GM23338 (cell line): ENCODE data around the gene SORL1. TPM values are rescaled to one million over a fixed set of nuclear protein-coding genes. Genes with fewer than 3 reads are reported as not detected.

Experiments used
- ATAC-seq: fragments of 200-7000 bp; cut with Tn5 transposase; 3 replicates; pipeline ENCODE4 v1.9.1; 2020
- DNase-seq: peaks from one replicate; pipeline ENCODE4 v3.0.0-alpha.2; 2015; ENCODE audit warnings: low spot score
- H2AFZ ChIP-seq: fragments of 200-600 bp; sonication (generic); 2 replicates; pipeline ENCODE4 v1.8.0; 2016; ENCODE audit warnings: antibody characterized with exemption, mild to moderate bottlenecking, moderate library complexity
- H3F3A ChIP-seq: fragments of 200-600 bp; sonication (generic); replicated peaks from 2 replicates; pipeline ENCODE4 v1.8.0; 2017; ENCODE audit warnings: antibody characterized with exemption, mixed run types, low read depth
- H3K27ac ChIP-seq: fragments of 200-600 bp; sonication (generic); 2 replicates; pipeline ENCODE4 v1.6.1; 2016; ENCODE audit warnings: low read depth
- H3K27me3 ChIP-seq: fragments of 200-600 bp; sonication (generic); 2 replicates; pipeline ENCODE4 v1.8.0; 2016; ENCODE audit warnings: mild to moderate bottlenecking, mixed run types, moderate library complexity; ENCODE audit not compliant: insufficient read depth
- H3K36me3 ChIP-seq: fragments of 200-600 bp; sonication (generic); 2 replicates; pipeline ENCODE4 v1.8.0; 2016; ENCODE audit warnings: mild to moderate bottlenecking; ENCODE audit not compliant: insufficient read depth
- H3K4me1 ChIP-seq: fragments of 200-600 bp; sonication (generic); 2 replicates; pipeline ENCODE4 v1.8.0; 2016; ENCODE audit warnings: mild to moderate bottlenecking, moderate library complexity; ENCODE audit not compliant: insufficient read depth
- H3K4me2 ChIP-seq: fragments of 200-600 bp; sonication (generic); 2 replicates; pipeline ENCODE4 v1.7.1; 2017; ENCODE audit warnings: mixed run types
- H3K4me3 ChIP-seq: fragments of 200-600 bp; sonication (generic); 2 replicates; pipeline ENCODE4 v1.6.1; 2016; ENCODE audit warnings: mixed run types
- H3K79me2 ChIP-seq: fragments of 200-600 bp; sonication (generic); replicated peaks from 2 replicates; pipeline ENCODE4 v1.8.0; 2017; ENCODE audit warnings: mild to moderate bottlenecking; ENCODE audit not compliant: insufficient read depth
- H3K9me2 ChIP-seq: fragments of 200-600 bp; sonication (generic); 2 replicates; pipeline ENCODE4 v1.8.0; 2017; ENCODE audit not compliant: insufficient read depth
- H4K20me1 ChIP-seq: fragments of 200-600 bp; sonication (generic); replicated peaks from 2 replicates; pipeline ENCODE4 v1.8.0; 2017; ENCODE audit warnings: mild to moderate bottlenecking; ENCODE audit not compliant: insufficient read depth
- H3K27ac Mint-ChIP-seq: 2 replicates; pipeline ENCODE4 v1.8.0; 2020; ENCODE audit warnings: inconsistent platforms, mild to moderate bottlenecking, moderate library complexity, mixed read lengths
- H3K27me3 Mint-ChIP-seq: 3 replicates; pipeline ENCODE4 v1.8.0; 2022; ENCODE audit warnings: low read depth, mild to moderate bottlenecking, moderate library complexity, mixed read lengths, inconsistent platforms; ENCODE audit not compliant: insufficient read depth, poor library complexity
- H3K36me3 Mint-ChIP-seq: 3 replicates; pipeline ENCODE4 v1.8.0; 2021; ENCODE audit warnings: low read depth, mild to moderate bottlenecking, inconsistent platforms, moderate library complexity, mixed read lengths
- H3K4me1 Mint-ChIP-seq: 3 replicates; pipeline ENCODE4 v1.8.0; 2020; ENCODE audit warnings: mild to moderate bottlenecking, inconsistent platforms, mixed read lengths
- H3K4me3 Mint-ChIP-seq: 3 replicates; pipeline ENCODE4 v1.8.0; 2021; ENCODE audit warnings: moderate library complexity, mild to moderate bottlenecking, inconsistent platforms, mixed read lengths
- H3K9me3 Mint-ChIP-seq: 3 replicates; pipeline ENCODE4 v1.8.0; 2020; ENCODE audit warnings: moderate library complexity, mild to moderate bottlenecking, inconsistent platforms, mixed read lengths
- CREB1 ChIP-seq: fragments of 250-450 bp; sonication (Bioruptor Pico); IDR thresholded peaks from 2 replicates; pipeline ENCODE4 v1.5.0; 2020; ENCODE audit warnings: low read depth, mild to moderate bottlenecking, moderate library complexity
- ETS1 ChIP-seq: IDR thresholded peaks from 2 replicates; pipeline ENCODE4 v1.6.1; 2016; ENCODE audit warnings: antibody characterized with exemption
- EZH2 ChIP-seq: fragments of 200-600 bp; sonication (generic); IDR thresholded peaks from one replicate; pipeline ENCODE4 v1.8.0; 2017; ENCODE audit warnings: antibody characterized with exemption, mild to moderate bottlenecking, low read depth; ENCODE audit not compliant: unreplicated experiment
- EZH2phosphoT487 ChIP-seq: fragments of 200-600 bp; sonication (generic); IDR thresholded peaks from one replicate; pipeline ENCODE4 v1.8.1; 2018; ENCODE audit warnings: antibody characterized with exemption; ENCODE audit not compliant: unreplicated experiment
- NANOG ChIP-seq: IDR thresholded peaks from 2 replicates; pipeline ENCODE4 v1.6.1; 2016; ENCODE audit warnings: antibody characterized with exemption, borderline replicate concordance
- POLR2AphosphoS5 ChIP-seq: IDR thresholded peaks from 2 replicates; pipeline ENCODE4 v1.6.1; 2016; ENCODE audit warnings: antibody characterized with exemption, low read depth
- REST ChIP-seq: IDR thresholded peaks from one replicate; pipeline ENCODE4 v1.6.1; 2018; ENCODE audit warnings: antibody characterized with exemption; ENCODE audit not compliant: unreplicated experiment
- STAT1 ChIP-seq: IDR thresholded peaks from one replicate; pipeline ENCODE4 v1.6.1; 2016; ENCODE audit warnings: antibody characterized with exemption; ENCODE audit not compliant: unreplicated experiment
- ZNF114 ChIP-seq: fragments of 250-450 bp; sonication (Bioruptor Pico); IDR thresholded peaks from 2 replicates; pipeline ENCODE4 v1.5.0; 2020; ENCODE audit warnings: mild to moderate bottlenecking, moderate library complexity
- ZNF331 ChIP-seq: fragments of 250-450 bp; sonication (Bioruptor Pico); IDR thresholded peaks from 2 replicates; pipeline ENCODE4 v1.5.0; 2020; ENCODE audit warnings: low read depth, mild to moderate bottlenecking, moderate library complexity
- polyA plus RNA-seq: library from polyadenylated mRNA; unstranded; fragments of >200 nt; fragmentation: Nextera tagmentation; extraction: Ambion mirVana; gene quantifications from 2 replicates; pipeline ENCODE4 v1.2.1, GENCODE V29; 2016
- total RNA-seq: library from RNA; depleted of rRNA; stranded (reverse); fragments of >200 nt; shearing (Covaris generic); gene quantifications from 2 replicates; pipeline ENCODE4 v1.2.3, GENCODE V29; 2014
- TF ChIP-seq, protein P1 (sequence below), 2 experiments: fragments of 200-600 bp in 1 of 2; sonication (generic) in 1 of 2; conservative IDR thresholded peaks; 2 replicates each; pipeline versions ENCODE4 v1.5.1 to v1.6.1; 2016 to 2017; ENCODE audit warnings: antibody characterized with exemption in 2 of 2, low read depth in 2 of 2, mild to moderate bottlenecking in 2 of 2, moderate library complexity in 1 of 2

SORL1 gene
- total and polyA plus RNA-seq, 2 experiments from 2014 or later = 23.0 to 78.8 TPM

DNA sequence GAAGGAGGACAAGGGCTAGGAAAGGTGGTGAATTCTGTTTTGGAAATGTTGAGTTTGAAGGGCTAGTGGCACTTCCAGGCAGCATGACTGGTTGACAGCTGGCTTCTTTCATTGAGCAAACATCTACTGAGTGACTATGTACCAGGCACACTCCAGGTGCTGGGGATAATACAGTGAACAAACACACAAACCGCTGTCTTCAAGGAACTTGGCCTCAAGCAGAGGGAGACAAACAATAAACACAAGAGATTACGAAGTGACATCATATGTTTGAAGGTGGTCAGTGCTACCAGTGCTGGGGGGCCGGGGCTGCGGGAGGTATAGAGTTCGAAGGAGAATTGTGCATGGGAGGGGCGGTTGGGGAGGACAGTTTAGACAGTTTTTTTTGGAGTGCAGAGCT lies 197.7 kb downstream of the SORL1 start (continued):
- TF ChIP-seq POLR2AphosphoS5 (no peak), ZNF114 (CRISPR knock-in tag) (no peak), STAT1 (no peak), NANOG (no peak), EZH2 (no peak), CREB1 (CRISPR knock-in tag) (no peak), ETS1 (no peak)

- Histone ChIP-seq H3K79me2 (no peaks in the 10 kb centered on the region), H3K27ac (no peak overlapping the region), H2AFZ (no peak overlapping the region), H3K4me3 (no peak overlapping the region), H3K4me2 (no peak overlapping the region), H4K20me1 (no peaks in the 10 kb centered on the region), H3K9me2 (0 out of 2 replicates have a peak, but pooled peaks cover 11% of the 10 kb centered on the region), H3K27me3 (no peaks in the 10 kb centered on the region), H3K36me3 (no peaks in the 10 kb centered on the region), H3F3A (0 out of 2 replicates have a peak, but pooled peaks cover 7% of the 10 kb centered on the region), H3K4me1 (peaks cover 31% of the 10 kb centered on the region)
- DNase-seq = no peak
- Mint-ChIP-seq H3K4me3 (no peak overlapping the region), H3K36me3 (no peaks in the 10 kb centered on the region), H3K27me3 (peaks cover 13% of the 10 kb centered on the region), H3K9me3 (no peaks in the 10 kb centered on the region), H3K4me1 (peaks cover 30% of the 10 kb centered on the region), H3K27ac (no peak overlapping the region)
- ATAC-seq = no peak
- no peak for TF ChIP-seq POLR2AphosphoS5
- TF ChIP-seq ZNF331 (CRISPR knock-in tag) = no peak
- TF ChIP-seq CREB1 (CRISPR knock-in tag) = no peak
- TF ChIP-seq, protein P1, sequence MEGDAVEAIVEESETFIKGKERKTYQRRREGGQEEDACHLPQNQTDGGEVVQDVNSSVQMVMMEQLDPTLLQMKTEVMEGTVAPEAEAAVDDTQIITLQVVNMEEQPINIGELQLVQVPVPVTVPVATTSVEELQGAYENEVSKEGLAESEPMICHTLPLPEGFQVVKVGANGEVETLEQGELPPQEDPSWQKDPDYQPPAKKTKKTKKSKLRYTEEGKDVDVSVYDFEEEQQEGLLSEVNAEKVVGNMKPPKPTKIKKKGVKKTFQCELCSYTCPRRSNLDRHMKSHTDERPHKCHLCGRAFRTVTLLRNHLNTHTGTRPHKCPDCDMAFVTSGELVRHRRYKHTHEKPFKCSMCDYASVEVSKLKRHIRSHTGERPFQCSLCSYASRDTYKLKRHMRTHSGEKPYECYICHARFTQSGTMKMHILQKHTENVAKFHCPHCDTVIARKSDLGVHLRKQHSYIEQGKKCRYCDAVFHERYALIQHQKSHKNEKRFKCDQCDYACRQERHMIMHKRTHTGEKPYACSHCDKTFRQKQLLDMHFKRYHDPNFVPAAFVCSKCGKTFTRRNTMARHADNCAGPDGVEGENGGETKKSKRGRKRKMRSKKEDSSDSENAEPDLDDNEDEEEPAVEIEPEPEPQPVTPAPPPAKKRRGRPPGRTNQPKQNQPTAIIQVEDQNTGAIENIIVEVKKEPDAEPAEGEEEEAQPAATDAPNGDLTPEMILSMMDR (conservative IDR thresholded peaks at IDR 0.05; ENCODE audit: low read depth in 2 of 2) = no peak
- no peak for TF ChIP-seq EZH2phosphoT487
- no peak for TF ChIP-seq REST
Observed at GRCh38 chr11:121650351-121651256, 198.5 kb downstream of the SORL1 start.
